ENCODE data around the gene CELF5.

CELF5 gene

DNA sequence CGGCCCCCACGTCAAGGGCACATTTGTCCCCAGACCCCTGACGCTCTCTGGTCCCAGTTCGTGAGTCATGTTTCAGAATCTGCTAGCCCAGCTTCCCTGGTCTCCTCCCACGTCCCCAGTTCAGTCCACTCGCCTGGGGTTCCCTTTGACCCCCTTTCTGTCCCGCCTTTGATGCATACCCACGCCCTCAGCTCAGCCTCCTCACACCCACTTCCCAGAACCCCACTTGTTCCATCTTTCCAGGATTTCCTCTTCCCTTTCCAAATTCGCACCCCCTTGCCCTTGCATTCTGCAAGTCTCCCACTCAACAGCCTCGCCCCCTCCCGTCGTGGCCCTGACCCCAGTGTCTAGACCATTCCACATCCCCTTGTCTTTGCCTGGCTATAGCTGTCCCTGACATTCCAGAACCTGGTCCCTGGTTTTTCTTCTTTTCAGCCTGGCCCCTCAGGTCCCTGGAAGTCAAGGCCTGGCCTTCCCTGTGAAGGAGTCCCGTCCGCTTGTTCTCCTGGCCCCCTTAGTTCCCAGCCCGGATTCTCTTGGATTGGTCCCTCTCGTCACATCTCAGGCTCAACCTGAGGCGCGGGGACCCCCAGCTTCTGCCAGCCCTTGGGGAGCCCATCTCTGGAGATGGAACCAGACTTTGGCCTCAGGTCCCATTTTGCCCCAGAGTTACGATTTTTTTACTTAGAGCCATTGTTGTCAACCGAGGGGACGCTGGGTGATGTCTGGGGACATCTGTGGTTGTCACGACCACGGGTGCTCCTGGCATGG, 37.4 kb upstream of the CELF5 start:
- peak overlapping the region; percentile 84 for H3K4me3 ChIP-seq (ENCODE audit: low read depth, low read length)
- no peak for DNase-seq (ENCODE audit: low read depth)
- no peak for TF ChIP-seq CTCF (IDR thresholded peaks at IDR 0.05; ENCODE audit: low read depth, low read length, missing control alignments)
- in situ Hi-C loops (cut with HindIII; ENCODE audit: low sequenced_read_pairs): no loop called here

- in situ Hi-C loops (cut with HindIII; ENCODE audit: low sequenced_read_pairs): no loop called here
- TF ChIP-seq CTCF (IDR thresholded peaks at IDR 0.05; ENCODE audit: low read depth, low read length, missing control alignments): no peak
- DNase-seq (ENCODE audit: low read depth): no peak
- H3K4me3 ChIP-seq (ENCODE audit: low read depth, low read length): no peak overlapping the region
Observed at GRCh38 chr19:3187662-3188511, 36.6 kb upstream of the CELF5 start.

GRCh38 chr19:3188627-3189596, 35.5 kb upstream of the CELF5 start:
- no peak for DNase-seq (ENCODE audit: low read depth)
- H3K4me3 ChIP-seq (ENCODE audit: low read depth, low read length): no peak overlapping the region
- TF ChIP-seq CTCF (IDR thresholded peaks at IDR 0.05; ENCODE audit: low read depth, low read length, missing control alignments): no peak
- in situ Hi-C loops (cut with HindIII; ENCODE audit: low sequenced_read_pairs): no loop called here

DNA sequence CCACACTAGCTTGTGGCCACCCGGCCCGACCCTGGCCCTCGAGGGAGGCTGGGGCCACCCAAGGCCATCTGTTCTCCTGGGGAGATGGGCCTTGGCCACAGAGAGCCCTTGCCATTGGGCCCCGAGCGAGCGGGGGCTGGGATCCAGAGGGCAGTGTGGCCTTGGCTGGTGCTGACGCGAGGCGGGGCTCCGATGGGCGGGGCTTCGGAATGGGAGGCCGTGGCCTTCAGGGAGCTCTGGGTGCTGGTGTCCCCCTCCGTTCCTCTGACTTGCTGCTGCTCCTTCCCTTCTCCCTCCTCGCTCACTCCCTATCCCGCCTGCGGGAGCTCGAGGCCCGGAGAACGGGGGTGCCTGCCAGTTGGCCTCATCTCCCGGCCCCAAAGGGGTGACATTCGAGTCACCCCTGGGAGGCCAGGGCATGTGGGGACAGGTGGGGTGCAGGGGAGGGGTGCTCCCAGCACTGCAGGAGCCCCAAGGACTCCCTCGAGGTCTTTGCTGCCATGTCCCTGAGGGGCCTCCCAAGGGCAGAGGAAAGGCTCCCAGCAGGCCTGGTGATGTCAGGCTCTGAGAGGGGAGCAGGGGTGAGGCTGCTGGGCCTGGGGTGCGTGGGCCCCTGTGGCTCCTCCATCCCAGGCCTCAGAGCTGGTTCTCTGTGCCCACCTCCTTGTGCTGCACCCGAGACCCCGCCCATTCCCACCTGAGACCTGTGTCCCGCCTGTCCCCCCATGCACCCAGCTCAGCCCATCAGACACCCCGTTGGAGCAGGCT, 34.6 kb upstream of the CELF5 start:
- in situ Hi-C loops (cut with HindIII; ENCODE audit: low sequenced_read_pairs): no loop called here
- no peak overlapping the region for H3K4me3 ChIP-seq (ENCODE audit: low read depth, low read length)

GRCh38 chr19:3190470-3190770, 34.0 kb upstream of the CELF5 start:
- DNase-seq (ENCODE audit: low read depth): no peak
- TF ChIP-seq CTCF (IDR thresholded peaks at IDR 0.05; ENCODE audit: low read depth, low read length, missing control alignments): no peak
- H3K4me3 ChIP-seq (ENCODE audit: low read depth, low read length): no peak overlapping the region
- in situ Hi-C loops (cut with HindIII; ENCODE audit: low sequenced_read_pairs): no loop called here

More for the DNA sequence above, 34.6 kb upstream of the CELF5 start:
- no peak for DNase-seq (ENCODE audit: low read depth)
- TF ChIP-seq CTCF (IDR thresholded peaks at IDR 0.05; ENCODE audit: low read depth, low read length, missing control alignments): no peak

Measured in astrocyte of the cerebellum (primary cell).